Spinal cord (tissue), 10 donors: Measurements from ENCODE around the gene CLDN14. TPM values are rescaled to one million over a fixed set of nuclear protein-coding genes. Genes with fewer than 3 reads are reported as not detected.

Experiments used
- DNase-seq, 6 donors: peaks; one replicate each; pipeline versions ENCODE4 v3.0.0 to v3.0.0-alpha.2; 2013 to 2015; ENCODE audit warnings: low spot score in 6 of 6, low read depth in 4 of 6
- H3K27ac ChIP-seq: one replicate; pipeline ENCODE4 v1.5.1; 2013; ENCODE audit warnings: low read depth, low read length, control low read depth
- H3K27me3 ChIP-seq: one replicate; pipeline ENCODE4 v1.6.1; 2013; ENCODE audit warnings: low read length; ENCODE audit not compliant: control insufficient read depth, insufficient read depth
- H3K36me3 ChIP-seq: one replicate; pipeline ENCODE4 v1.6.1; 2013; ENCODE audit warnings: low read length; ENCODE audit not compliant: control insufficient read depth, insufficient read depth
- H3K4me1 ChIP-seq: one replicate; pipeline ENCODE4 v1.6.1; 2013; ENCODE audit warnings: low read length; ENCODE audit not compliant: control insufficient read depth, insufficient read depth
- H3K4me3 ChIP-seq: one replicate; pipeline ENCODE4 v1.5.1; 2013; ENCODE audit warnings: low read depth, low read length, control low read depth
- H3K9me3 ChIP-seq: one replicate; pipeline ENCODE4 v1.6.1; 2013; ENCODE audit warnings: low read length; ENCODE audit not compliant: control insufficient read depth, insufficient read depth
- WGBS: methylation state at CpG from one replicate; pipeline ENCODE4 v1.1.5; 2013; ENCODE audit warnings: missing lambda C conversion rate; ENCODE audit not compliant: insufficient coverage; 5-methylcytosine and 5-hydroxymethylcytosine counted together
- polyA plus RNA-seq, 2 donors: library from polyadenylated mRNA; unstranded; fragments of 120-200 nt; gene quantifications; one replicate each; pipeline ENCODE4 v1.2.1, GENCODE V29; 2013; ENCODE audit not compliant: insufficient read length in 2 of 2
- total RNA-seq, 2 donors: library from RNA; depleted of rRNA in 1 of 2; stranded (reverse); fragments of 120-200 nt in 1 of 2; fragments of >200 nt in 1 of 2; gene quantifications; one replicate each; pipeline versions ENCODE4 v1.2.3 to v1.2.4, GENCODE V29; 2013 to 2014
- donor health status: healthy.

CLDN14 gene
- total and polyA plus RNA-seq, 4 donors: 0.29 to 0.56 TPM; not detected in 2

DNA sequence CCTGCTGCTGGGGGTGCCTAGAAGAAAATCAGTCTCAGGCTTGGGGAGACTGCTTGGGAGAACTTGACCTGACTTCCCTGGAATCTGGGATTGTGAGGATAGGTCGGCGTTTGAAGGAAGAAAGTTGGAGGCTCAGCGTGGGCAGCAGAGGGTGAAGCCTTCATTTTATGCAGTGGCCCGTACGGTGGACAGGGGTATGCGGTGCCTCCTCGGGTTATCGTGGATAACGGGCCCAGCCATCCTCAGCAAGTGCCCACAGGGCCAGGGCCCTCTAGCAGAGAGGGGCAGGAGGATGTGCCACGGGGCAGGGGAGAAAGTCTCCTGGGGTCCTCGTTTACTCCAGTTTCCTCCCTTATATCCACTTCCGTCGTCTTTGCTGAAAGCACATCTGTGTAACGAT, 60.7 kb downstream of the CLDN14 start:
- H3K4me1 ChIP-seq: peaks cover 3% of the 10 kb centered on the region
- DNase-seq: no peak
- no peak overlapping the region for H3K27ac ChIP-seq
- peaks cover 8% of the 10 kb centered on the region for H3K36me3 ChIP-seq
- H3K27me3 ChIP-seq: no peaks in the 10 kb centered on the region
- no peaks in the 10 kb centered on the region for H3K9me3 ChIP-seq
- 93% methylated on average over 11 of the region's 14 CpGs for WGBS
- no peak overlapping the region for H3K4me3 ChIP-seq

DNA sequence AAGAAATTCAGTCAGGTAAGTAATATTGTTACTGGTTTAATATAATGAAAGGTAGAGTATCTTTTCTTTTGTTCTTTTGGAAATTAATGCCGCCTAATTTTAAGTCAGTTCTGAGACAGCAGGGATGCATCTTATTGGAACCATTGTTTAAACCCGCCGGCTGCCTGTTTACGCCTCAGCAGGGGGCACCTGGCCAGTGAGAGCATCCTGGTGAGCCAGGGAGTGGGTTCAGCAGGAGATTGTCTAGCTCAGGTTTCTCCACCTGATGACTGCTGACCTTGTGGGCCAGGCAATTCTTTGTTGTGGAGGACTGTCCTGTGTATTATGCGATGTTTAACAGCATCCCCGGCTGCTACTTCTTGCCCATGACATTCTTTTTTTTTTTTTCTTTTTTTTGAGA, 64.5 kb downstream of the CLDN14 start:
- 89% methylated on average over 5 of the region's 6 CpGs for WGBS
- Histone ChIP-seq H3K36me3 (peaks cover 25% of the 10 kb centered on the region), H3K27ac (no peak overlapping the region), H3K27me3 (no peaks in the 10 kb centered on the region), H3K4me1 (peaks cover 3% of the 10 kb centered on the region), H3K4me3 (no peak overlapping the region), H3K9me3 (no peaks in the 10 kb centered on the region)
- DNase-seq: no peak

GRCh38 chr21:36412916-36413315, 67.0 kb downstream of the CLDN14 start:
- Histone ChIP-seq H3K27ac (no peak overlapping the region), H3K4me3 (no peak overlapping the region), H3K27me3 (no peaks in the 10 kb centered on the region), H3K4me1 (no peaks in the 10 kb centered on the region), H3K9me3 (no peaks in the 10 kb centered on the region), H3K36me3 (peaks cover 28% of the 10 kb centered on the region)
- WGBS: 95% methylated on average over 10 of the region's 11 CpGs
- no peak for DNase-seq

DNA sequence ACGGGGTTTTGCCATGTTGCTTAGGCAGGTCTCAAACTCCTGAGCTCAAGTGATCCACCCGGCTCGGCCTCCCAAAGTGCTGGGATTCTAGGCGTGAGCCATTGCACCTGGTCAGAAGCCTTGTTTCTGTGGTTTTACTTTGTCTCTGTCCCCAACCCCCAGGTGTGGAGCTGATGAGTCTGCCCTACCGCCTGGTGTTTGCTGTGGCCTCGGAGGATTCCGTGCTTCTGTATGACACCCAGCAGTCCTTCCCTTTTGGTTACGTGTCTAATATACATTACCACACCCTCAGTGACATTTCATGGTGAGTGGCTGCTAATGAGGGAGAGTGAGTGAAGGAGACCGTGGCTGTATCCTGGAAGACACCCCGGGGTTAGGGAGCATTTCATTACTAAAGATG, 68.6 kb downstream of the CLDN14 start:
- no peaks in the 10 kb centered on the region for H3K9me3 ChIP-seq
- no peaks in the 10 kb centered on the region for H3K4me1 ChIP-seq
- no peaks in the 10 kb centered on the region for H3K27me3 ChIP-seq
- no peak overlapping the region for H3K27ac ChIP-seq
- peaks cover 26% of the 10 kb centered on the region for H3K36me3 ChIP-seq
- no peak overlapping the region for H3K4me3 ChIP-seq
- DNase-seq: no peak
- WGBS: 91% methylated on average over 4 of the region's 10 CpGs

Other genes starting within 250 kb of the CLDN14 start
- 10 to 100 TPM; 45.3 to 78.9 TPM for gene MORC3, start 159.9 kb downstream of the CLDN14 start, total RNA-seq
- 10 to 100 TPM; 27.9 to 29.4 TPM for gene MORC3, start 159.9 kb downstream of the CLDN14 start, polyA plus RNA-seq
- 1 to 10 TPM; 2.6 to 3.6 TPM for gene CHAF1B, start 94.7 kb downstream of the CLDN14 start, total RNA-seq
- gene CHAF1B, start 94.7 kb downstream of the CLDN14 start, polyA plus RNA-seq: 1 to 10 TPM; 6.0 to 6.9 TPM
- under 1 TPM in 1 of 2 donors, not detected in 1; 0.06 TPM for gene SIM2, start 219.0 kb upstream of the CLDN14 start, total RNA-seq
- 1 to 10 TPM; 2.9 to 3.3 TPM for gene SIM2, start 219.0 kb upstream of the CLDN14 start, polyA plus RNA-seq